A549 (cell line): ENCODE results near the gene TWIST1.

ENCODE experiments used
- CTCF ChIP-seq: fragments of >200 bp; sonication (Bioruptor Twin); formaldehyde crosslinking; IDR thresholded peaks from 3 replicates; pipeline ENCODE4 v1.5.1; 2016
- MAZ ChIP-seq: fragments of 150-350 bp; IDR thresholded peaks from 2 replicates; pipeline ENCODE4 v1.6.1; 2014; ENCODE audit warnings: antibody characterized with exemption, low read depth, low read length, borderline replicate concordance
- POLR2AphosphoS2 ChIP-seq: conservative IDR thresholded peaks from 2 replicates; pipeline ENCODE4 v1.6.1; 2012; ENCODE audit warnings: low read length, improper control_type of control experiment, inconsistent platforms

- TF ChIP-seq MAZ (no peak), CTCF (no peak), POLR2AphosphoS2 (no peak)
Measured at GRCh38 chr7:19069842-19070241, 47.6 kb downstream of the TWIST1 start.
